ENCODE measurements around the gene TSC22D1.

TSC22D1 gene

DNA sequence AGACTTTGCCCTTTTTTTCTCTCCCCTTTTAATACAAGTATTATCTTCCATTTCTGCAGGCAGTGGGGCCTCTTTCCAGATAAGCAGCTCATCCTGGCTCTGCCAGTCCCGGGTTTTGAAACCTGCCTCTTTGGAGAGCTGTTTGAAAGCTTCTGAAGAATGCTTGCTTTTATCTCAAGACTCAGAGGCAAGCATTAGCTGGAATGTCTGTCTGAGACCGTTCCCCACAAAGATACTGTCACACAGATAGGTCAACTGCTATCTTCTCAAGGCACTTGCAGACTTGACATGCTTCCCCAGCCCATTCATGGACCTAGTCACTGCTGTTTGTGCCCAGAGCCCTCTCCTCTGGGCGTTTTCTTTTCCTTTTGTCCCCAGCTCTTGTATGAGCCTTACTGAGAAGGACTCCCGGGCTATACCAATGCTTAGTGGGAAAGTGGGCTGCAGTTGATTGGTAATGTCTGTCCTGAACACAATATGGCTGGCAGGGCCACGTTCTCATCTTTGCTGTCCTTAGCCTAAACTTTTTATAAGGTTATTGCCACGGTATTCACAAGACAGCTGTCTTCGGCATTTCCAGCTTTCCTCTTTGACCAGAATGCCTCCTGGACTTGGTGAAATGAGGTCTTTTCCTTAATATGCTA, 189.1 kb downstream of the TSC22D1 start:
- Mint-ChIP-seq H3K27me3 (peaks cover 33% of the 10 kb centered on the region), H3K4me1 (ENCODE audit: low read depth) (no peaks in the 10 kb centered on the region), H3K27ac (no peak overlapping the region), H3K36me3 (ENCODE audit: low read depth) (no peaks in the 10 kb centered on the region), H3K4me3 (no peak overlapping the region), H3K9me3 (no peaks in the 10 kb centered on the region)
- intact Hi-C loops (cut with micrococcal nuclease): no loop called here

DNA sequence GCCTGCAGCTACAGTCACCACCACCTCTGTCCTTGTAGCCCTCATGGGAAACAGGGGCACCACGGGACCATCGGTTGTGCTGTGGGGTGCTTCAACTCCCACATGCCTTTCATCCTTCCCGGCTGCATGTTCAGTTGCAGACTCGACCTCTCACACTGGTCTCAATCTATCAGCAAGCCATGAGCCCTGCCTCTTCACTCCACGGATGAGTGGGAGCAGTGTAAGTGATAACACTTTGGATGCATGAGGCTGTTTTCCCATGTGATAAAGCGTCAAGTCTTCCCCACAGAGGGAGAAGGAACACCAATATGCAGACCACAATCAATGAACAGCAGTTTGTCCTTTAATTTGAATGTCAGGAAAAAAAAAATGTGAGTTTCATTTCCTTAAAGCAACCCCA, 190.3 kb downstream of the TSC22D1 start:
- H3K36me3 Mint-ChIP-seq (ENCODE audit: low read depth): no peaks in the 10 kb centered on the region
- intact Hi-C loops (cut with micrococcal nuclease): no loop called here
- no peaks in the 10 kb centered on the region for H3K9me3 Mint-ChIP-seq
- peaks cover 34% of the 10 kb centered on the region for H3K27me3 Mint-ChIP-seq
- H3K27ac Mint-ChIP-seq: no peak overlapping the region
- no peaks in the 10 kb centered on the region for H3K4me1 Mint-ChIP-seq (ENCODE audit: low read depth)
- H3K4me3 Mint-ChIP-seq: no peak overlapping the region

DNA sequence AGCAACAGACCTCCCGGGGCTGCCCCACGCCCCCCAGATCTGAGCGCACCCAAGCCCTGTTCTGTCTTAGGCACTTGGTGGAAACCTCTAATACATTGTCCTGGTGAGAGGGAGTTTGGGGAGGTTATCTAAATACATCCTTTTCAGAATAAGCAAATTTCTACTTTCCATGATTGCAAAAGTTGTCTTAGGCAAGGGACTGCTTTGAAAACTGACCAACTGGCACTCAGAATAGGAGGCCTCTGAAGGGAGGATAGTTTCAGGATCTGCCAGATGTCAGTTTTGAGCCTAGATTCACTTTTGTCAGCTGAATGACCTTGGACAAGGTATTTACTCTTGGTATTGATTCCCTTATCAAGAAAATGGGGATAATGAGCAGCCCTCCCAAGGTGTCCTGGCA, 190.7 kb downstream of the TSC22D1 start:
- intact Hi-C loops (cut with micrococcal nuclease): no loop called here
- Mint-ChIP-seq H3K4me1 (ENCODE audit: low read depth) (no peaks in the 10 kb centered on the region), H3K36me3 (ENCODE audit: low read depth) (no peaks in the 10 kb centered on the region), H3K27me3 (peaks cover 34% of the 10 kb centered on the region), H3K9me3 (no peaks in the 10 kb centered on the region), H3K27ac (no peak overlapping the region), H3K4me3 (no peak overlapping the region)

DNA sequence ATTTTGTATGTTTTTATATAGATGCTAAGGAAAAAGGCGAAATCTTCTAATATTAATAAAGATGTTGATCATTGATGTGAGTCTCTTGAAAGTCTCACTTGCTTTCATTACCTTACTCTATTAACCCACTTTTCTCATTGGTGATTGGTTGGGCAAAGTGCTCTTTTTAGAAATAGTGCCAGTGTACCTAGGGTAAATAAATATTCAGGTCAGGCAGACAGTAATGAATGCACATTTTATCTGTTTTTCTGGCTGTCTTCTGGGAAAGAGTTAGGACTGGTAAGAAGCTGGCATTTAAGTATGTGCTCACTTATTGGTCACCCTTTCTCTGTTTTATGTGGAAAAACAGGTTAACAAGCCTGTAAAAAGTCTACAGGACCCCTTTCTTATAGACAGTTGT, 191.4 kb downstream of the TSC22D1 start:
- H3K9me3 Mint-ChIP-seq: no peaks in the 10 kb centered on the region
- no peaks in the 10 kb centered on the region for H3K36me3 Mint-ChIP-seq (ENCODE audit: low read depth)
- peaks cover 34% of the 10 kb centered on the region for H3K27me3 Mint-ChIP-seq
- H3K4me1 Mint-ChIP-seq (ENCODE audit: low read depth): no peaks in the 10 kb centered on the region
- H3K4me3 Mint-ChIP-seq: no peak overlapping the region
- no peak overlapping the region for H3K27ac Mint-ChIP-seq
- intact Hi-C loops (cut with micrococcal nuclease): no loop called here

DNA sequence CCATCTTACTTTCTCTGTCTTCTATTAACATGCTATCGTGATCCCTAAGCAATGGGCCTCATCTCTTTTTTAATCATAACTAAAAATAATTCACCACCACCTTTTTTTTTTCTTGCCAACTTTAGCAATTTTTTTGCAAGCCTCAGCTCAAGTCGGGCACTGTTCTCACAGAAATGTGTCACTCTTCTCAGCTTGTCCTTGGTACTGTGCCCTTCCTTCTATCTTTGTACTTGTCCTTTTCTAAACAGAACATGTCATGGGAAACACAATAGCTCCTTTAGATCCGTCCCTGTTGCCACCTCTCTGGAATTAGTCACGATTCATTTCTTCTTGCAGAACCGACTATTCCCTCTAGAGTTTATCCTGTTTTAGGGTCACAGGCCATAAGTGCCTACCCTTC, 192.2 kb downstream of the TSC22D1 start:
- no peak overlapping the region for H3K4me3 Mint-ChIP-seq
- H3K27me3 Mint-ChIP-seq: peaks cover 34% of the 10 kb centered on the region

DNA sequence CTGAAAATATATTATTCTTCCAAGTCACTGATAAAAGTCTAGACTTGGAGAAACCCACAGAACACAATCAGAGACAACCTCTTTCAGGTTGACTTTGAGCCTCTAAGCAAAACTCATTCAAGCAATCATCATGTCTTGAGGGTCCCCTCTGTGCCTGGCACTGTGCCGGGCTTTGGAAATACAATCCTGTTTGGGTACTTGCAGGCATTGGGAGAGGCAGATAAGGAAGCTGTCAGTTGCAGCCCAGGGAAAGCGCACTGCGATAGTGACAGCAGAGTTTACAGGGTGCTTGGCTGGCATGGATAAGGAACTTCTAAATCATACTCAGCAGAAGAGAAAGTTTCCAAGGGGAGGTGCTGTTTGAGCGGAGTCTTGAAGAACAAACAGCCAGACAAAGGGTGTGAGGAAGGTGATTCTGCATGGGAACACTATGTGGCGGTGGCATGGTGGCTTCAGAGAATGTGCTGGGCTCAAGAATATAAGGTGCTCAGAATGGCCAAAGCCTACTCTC, 193.4 kb downstream of the TSC22D1 start:
- intact Hi-C loops (cut with micrococcal nuclease): no loop called here
- no peak overlapping the region for H3K4me3 Mint-ChIP-seq
- H3K36me3 Mint-ChIP-seq (ENCODE audit: low read depth): no peaks in the 10 kb centered on the region
- peaks cover 29% of the 10 kb centered on the region for H3K27me3 Mint-ChIP-seq
- no peaks in the 10 kb centered on the region for H3K4me1 Mint-ChIP-seq (ENCODE audit: low read depth)
- H3K27ac Mint-ChIP-seq: no peak overlapping the region
- no peaks in the 10 kb centered on the region for H3K9me3 Mint-ChIP-seq

More for the DNA sequence above, 192.2 kb downstream of the TSC22D1 start:
- intact Hi-C loops (cut with micrococcal nuclease): no loop called here
- Mint-ChIP-seq H3K9me3 (no peaks in the 10 kb centered on the region), H3K27ac (no peak overlapping the region), H3K4me1 (ENCODE audit: low read depth) (no peaks in the 10 kb centered on the region), H3K36me3 (ENCODE audit: low read depth) (no peaks in the 10 kb centered on the region)

All from dendritic cell treated with granulocyte-macrophage colony-stimulating factor and Interleukin-4, amounts not matched to agents 40 ng/mL and 50 ng/mL, for 4 days (primary cell).